Fibroblast of skin of scalp (primary cell): Measurements from ENCODE around the gene GRHL1. TPM values are rescaled to one million over a fixed set of nuclear protein-coding genes. Genes with fewer than 3 reads are reported as not detected.
"Not testable (repeated sequence)": the region's sequence is repeated elsewhere in the genome, so short reads cannot be mapped to it uniquely, and the experiment has no call there.

ENCODE experiments used
- DNase-seq: peaks from one replicate; pipeline ENCODE4 v3.0.0-alpha.2; 2013
- polyA plus RNA-seq, 2 experiments: library from polyadenylated mRNA; unstranded; fragments of 120-200 nt; gene quantifications; one replicate each; pipeline ENCODE4 v1.2.1, GENCODE V29; 2013; ENCODE audit not compliant: insufficient read length in 2 of 2

Gene GRHL1
- polyA plus RNA-seq (2013, experiment 1 of 2; ENCODE audit: insufficient read length) = 0.13 TPM
- 0.52 TPM for polyA plus RNA-seq (2013, experiment 2 of 2; ENCODE audit: insufficient read length)

GRCh38 chr2:9951522-9952285 lies at the start of gene GRHL1:
Gene GRHL1 (plus strand): TSS chr2:9951693. CDS start chr2:9951834, 141 bp downstream.
- peak; percentile 92 for DNase-seq

GRCh38 chr2:9905413-9905812 lies 46.1 kb upstream of the GRHL1 start:
- no peak for DNase-seq

- no peak for DNase-seq
Measured at GRCh38 chr2:9907402-9907801, 44.1 kb upstream of the GRHL1 start.

GRCh38 chr2:9908639-9909038 lies 42.9 kb upstream of the GRHL1 start:
- no peak for DNase-seq

GRCh38 chr2:9909106-9909505 lies 42.4 kb upstream of the GRHL1 start:
- no peak for DNase-seq

GRCh38 chr2:9910699-9911098 lies 40.8 kb upstream of the GRHL1 start:
- no peak for DNase-seq

- DNase-seq = no peak
Measured at GRCh38 chr2:9912468-9912867, 39.0 kb upstream of the GRHL1 start.

GRCh38 chr2:9914384-9915065 lies 37.0 kb upstream of the GRHL1 start:
- peak; percentile 61 for DNase-seq

- DNase-seq = peak; percentile 6
Measured at GRCh38 chr2:9918275-9918674, 33.2 kb upstream of the GRHL1 start.

- no peak for DNase-seq
Measured at GRCh38 chr2:9919512-9919911, 32.0 kb upstream of the GRHL1 start.

GRCh38 chr2:9927020-9927419 lies 24.5 kb upstream of the GRHL1 start:
- not testable (repeated sequence) for DNase-seq

- no peak for DNase-seq
Measured at GRCh38 chr2:9937258-9937657, 14.2 kb upstream of the GRHL1 start.

GRCh38 chr2:9937968-9938367 lies 13.5 kb upstream of the GRHL1 start:
- no peak for DNase-seq

- no peak for DNase-seq
Measured at GRCh38 chr2:9939587-9940485, 11.7 kb upstream of the GRHL1 start.

- DNase-seq = peak; percentile 82
Measured at GRCh38 chr2:9941196-9941995, 10.1 kb upstream of the GRHL1 start.

GRCh38 chr2:9941996-9942390 lies 9.5 kb upstream of the GRHL1 start:
- no peak for DNase-seq

- no peak for DNase-seq
Measured at GRCh38 chr2:9944330-9944758, 7.1 kb upstream of the GRHL1 start.

- no peak for DNase-seq
Measured at GRCh38 chr2:9945596-9945995, 5.9 kb upstream of the GRHL1 start.

GRCh38 chr2:9946076-9946475 lies 5.4 kb upstream of the GRHL1 start:
- no peak for DNase-seq

- DNase-seq = no peak
Measured at GRCh38 chr2:9946818-9947217, 4.7 kb upstream of the GRHL1 start.

GRCh38 chr2:9948721-9949120 lies 2.8 kb upstream of the GRHL1 start:
- DNase-seq = no peak
